ENCODE data around the gene TGFA.

Gene TGFA

DNA sequence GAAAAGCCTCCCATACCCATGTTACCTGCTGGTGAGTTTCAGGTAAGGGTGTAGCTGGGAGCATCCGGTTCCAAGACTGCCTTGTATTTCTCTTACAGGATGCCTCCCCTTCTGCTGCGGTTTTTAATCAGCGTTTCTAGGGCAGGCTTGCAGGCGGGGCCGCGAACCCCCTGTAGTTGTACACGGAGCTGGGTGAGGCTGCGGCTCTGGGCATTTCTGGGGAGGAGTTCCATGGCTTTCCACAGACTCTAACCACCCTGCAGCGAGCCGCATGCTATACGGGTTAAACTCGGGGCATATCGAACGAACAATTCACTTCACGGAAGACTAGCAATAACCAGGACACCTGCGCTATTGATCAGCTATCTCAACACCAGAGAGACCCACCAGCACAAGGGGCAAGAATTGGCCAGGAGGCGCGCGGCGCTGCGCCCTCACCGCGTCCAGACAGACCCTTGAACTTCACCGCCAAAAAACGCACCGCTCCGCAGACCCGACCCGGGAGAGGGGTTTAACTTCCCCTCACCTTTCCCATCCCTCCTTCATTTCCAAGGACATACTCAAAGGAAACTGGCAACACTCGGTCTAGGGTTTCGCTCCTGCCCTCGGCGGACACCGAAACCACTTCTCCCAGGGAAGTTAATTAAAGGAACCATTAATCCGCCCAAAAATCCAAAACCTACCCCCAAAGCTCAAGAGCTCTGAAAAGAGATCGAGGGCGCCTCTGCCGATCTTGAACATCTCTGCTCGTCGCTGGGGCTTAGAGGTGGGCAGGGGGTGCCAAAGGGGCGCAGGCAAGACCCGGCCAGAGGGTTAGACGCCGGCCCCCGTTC is 909 bp downstream of the TGFA start:
- no peak for DNase-seq (ENCODE audit: low spot score)

DNA sequence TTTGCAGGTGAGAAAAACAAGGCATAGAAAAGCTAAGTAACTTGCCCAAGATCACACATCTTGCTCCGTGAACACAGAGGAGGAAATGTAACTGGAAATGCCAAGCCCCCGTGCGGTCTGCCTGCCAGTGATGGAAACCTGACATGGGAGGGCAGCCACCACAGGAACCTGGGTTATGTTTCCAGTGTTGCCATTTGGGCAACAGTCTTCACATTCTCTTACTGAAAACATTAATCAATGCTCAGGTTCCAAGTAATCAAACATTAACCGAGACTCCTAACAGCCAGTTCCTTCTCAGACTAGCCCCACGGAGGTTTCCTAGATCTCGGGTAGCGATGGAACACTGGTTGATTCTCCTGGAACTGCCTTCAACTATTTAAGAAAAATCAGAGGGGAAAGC is 2.5 kb downstream of the TGFA start:
- DNase-seq (ENCODE audit: low spot score), result no peak

DNA sequence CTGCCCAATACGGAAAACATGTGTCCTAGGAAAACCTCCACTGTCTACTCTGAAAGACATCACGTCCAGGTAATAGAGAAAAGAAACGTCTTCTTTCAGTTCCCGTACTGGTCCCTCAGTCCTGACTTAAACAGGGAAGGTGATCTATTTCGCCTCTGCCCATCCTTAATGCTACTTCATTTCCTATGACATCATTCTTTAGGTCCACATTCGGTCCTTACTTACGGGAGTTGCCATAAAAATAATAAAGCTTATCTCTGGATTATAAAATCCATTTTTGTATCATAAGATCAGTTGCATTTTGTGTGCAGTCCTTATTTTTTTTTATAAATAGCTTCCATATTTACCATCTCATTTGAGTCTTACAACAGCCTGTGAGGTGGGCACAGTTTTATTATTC is 3.7 kb downstream of the TGFA start:
- no peak for DNase-seq (ENCODE audit: low spot score)

DNA sequence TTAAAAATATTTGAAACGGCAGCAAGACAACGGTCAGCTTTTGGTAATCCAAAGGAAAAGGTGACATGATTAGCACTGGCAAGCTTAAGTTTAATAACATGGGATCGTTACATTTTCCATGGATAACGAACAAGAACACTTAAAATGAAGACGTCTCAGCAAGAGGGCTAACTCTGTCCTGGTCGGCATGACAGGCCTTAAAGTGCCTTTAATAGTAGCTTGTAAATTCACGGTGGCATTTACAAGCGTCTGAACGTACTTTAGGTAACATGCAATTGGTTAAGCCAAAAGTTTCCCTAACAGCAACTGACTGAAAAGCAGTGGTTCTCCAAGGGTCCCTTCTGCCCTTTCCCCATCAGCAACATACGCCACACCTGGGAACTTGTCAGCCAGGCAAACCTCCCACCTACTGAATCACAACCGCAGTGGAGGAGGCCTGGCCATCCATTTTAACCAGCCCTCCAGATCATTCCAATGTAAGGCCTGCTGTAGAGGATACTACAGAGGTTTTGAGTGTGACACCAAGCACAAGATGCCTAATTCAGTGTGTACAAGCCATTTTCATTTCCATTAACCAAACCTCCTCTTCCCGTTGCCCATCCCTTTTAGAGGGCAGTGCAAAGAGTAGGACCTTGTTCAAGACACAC is 4.4 kb downstream of the TGFA start:
- DNase-seq (ENCODE audit: low spot score), result no peak

DNA sequence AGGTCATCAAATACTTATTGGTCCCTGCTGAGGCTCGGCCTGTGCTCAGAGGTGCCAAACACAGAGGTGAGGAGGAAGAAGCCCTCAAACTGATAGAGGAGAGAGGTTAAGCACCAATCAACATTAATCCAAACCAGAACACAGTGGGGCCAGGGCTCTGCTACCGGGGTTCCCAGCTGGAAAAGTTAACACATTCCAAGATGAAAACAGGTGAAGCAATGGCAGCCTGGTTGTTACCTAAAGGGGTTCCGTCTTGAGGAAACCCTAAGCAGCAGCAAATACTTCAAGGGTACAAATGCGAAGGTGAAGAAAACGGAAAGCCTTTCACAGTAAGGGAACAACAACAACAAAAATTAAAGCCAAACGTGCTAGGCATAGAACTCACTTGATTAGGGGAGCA is 5.4 kb downstream of the TGFA start:
- no peak for DNase-seq (ENCODE audit: low spot score)

DNA sequence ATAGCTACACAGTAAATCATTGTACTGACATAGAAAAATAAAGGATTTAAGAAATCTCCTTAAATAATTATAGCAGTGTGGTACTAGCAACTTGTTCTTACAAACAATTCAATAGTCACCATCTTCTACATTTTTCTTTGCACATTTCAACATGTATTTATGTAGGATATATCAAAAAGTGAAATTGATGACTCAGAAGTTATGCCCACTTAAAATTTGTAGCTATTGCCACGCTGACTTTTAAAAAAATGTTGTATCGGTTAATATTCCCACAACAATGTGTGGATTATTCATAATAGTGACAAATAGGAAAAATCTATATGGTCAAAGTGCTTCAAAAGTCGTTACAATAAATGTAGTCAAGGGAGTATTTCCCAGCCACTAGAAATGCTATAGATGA is 6.7 kb downstream of the TGFA start:
- no peak for DNase-seq (ENCODE audit: low spot score)

DNA sequence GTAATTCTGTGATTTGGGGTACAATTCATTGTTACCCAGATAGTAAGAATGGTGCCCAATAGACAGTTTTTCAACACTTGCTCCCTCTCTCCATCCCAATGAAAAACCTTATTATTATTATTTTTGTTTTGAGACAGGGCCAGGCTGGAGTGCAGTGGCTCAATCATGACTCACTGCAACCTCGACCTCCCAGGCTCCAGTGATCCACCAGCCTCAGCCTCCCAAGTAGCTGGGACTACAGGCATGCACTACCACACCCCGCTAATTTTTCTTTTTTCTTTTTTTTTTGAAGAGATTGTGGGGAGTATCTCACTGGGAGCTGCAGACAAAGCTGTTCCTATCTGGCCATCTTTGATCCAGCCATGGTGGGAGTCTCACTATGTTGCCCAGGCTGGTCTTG is 7.2 kb downstream of the TGFA start:
- no peak for DNase-seq (ENCODE audit: low spot score)

DNA sequence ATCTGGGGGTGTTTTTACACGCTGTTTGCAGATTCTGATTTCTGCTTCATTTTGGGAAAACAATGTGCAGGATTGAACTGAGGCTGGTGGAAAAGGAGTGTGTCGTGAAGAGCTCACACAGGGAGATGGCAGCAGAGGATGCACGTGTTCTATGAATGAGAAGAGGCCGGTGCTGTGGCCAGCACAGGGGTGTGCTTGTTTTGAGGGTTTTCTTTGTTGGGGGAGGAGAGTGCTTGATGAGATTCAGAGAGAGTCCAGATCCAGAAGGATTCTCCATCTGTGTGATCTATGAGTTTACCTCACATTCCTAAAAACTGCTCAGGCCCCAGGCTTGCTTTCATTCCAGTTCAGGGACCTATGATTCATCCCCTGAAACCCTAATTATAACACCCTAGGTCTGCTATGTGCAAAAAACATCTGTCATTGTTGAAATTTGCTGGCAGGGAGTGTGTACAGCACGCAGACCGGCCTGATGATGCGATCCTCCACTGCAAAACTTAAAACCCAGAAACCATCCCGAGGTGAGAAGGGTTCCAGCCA is 12.1 kb downstream of the TGFA start:
- DNase-seq (ENCODE audit: low spot score), result no peak

DNA sequence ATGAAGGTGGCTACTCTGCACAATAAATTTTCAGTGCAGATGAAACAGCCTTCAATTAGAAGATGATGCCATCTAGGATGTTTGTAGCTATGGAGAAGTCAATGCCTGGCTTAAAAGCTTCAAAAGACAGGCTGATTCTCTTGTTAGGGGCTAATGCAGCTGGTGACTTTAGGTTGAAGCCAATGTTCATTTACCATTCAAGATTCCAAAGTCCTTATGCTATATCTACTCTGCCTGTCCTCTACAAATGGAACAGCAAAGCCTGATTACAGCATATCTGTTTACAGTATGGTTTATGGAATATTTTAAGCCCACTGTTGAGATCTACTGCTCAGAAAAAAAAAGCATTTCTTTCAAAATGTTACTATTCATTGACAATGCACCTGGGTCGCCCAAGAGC is 15.8 kb downstream of the TGFA start:
- DNase-seq (ENCODE audit: low spot score), result no peak

DNA sequence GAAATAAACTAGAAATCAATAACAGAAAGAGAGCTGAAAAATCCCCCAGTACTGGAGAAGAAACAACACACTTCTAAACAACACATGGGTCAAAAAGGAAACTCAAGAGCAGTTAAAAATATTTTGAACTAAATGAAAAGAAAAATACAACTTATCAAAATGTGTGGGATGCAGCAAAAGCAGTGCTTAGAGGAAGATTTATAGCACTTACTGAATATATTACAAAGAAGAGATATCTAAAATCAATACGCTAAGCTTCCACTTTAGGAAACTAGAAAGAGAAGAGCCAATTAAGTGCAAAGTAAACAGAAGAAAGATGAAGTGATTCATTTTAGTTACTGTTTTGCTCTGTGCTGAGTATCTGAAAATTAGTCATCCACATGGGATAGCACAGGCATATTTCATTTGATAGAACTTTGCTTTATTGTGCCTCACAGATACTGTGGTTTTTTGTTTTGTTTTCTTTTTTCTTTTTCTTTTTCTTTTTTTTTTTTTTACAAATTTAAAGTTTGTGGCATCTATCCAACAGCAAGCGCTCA is 17.0 kb downstream of the TGFA start:
- no peak for DNase-seq (ENCODE audit: low spot score)

DNA sequence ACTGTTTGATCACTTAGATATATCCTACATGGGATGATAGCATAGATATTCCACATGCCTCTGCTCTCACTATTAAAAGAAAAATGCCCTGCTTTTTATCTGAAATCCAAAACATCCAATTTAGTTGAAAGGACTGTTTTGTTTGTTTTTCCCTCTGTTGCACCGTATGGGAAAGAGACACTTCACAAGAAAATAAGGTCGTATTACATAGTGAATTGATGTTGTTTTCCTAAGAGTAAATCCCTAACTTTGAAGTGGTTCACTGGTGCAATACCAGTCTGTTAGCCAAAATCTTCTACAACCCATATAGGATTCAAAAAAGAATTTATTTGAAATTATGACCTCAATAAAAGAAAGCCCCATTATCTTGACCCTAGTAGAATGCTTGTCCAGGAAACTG is 18.1 kb downstream of the TGFA start:
- no peak for DNase-seq (ENCODE audit: low spot score)

DNA sequence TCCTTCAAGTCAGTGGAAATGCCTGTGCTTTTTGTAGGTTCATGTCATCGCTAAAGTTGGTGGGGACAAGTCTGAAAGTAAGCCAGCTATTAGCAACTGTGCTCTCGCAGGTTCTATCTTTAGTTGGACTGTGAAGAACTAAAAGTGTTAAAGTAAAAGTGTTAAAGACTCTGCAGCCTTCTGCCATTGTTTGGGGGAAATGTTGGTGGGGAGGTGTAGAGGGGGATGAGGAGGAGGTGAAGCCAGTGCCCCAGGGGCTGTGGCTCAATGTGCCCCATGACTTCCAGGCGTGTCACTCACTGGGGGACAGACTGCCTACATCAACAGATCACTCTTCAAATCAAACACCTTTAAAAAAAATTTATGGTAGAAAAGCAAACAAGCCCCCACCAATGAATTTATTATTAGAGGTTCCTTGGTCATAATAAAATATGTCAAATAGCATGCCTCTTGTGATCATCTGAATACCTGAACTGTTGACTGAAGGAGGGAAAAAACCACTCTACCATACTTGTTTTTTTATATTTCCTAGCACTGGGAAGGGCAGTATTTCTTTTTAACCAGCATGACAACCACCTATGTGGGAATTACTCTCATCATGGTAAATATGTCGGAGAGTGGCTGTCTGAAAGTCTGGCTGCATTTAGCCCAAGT is 19.3 kb downstream of the TGFA start:
- no peak for DNase-seq (ENCODE audit: low spot score)

DNA sequence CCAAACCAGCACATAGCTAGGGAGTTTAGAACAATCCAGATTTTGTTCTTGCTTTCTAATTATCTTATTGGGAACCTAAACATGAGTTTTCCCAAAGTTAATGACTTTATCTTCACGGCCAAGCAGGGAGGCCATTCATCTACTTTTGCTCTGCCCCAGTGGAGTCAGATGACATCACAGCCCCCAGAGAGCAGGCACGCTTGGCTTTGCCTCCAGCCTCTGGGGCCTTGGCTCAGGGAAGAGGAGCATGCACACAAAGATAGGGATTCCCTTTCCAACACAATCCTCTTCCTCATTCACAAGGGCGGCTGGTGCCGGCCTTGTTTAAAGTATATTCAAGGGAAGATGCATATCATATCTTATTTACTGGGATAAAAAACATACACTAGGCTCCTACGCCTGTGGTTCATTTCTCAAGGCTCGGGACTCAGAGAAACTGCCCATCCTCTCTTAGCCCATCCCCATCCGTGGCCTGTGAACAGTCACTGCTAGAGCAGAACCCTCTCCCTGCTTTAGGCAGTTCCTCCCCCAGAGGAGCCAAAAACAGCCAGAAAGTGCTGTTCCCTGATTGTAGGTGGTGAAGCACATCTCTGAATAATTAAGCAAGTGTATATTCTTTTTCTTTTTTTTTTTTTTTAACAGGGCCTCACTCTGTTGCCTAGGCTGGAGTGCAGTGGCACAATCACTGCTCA is 21.2 kb downstream of the TGFA start:
- no peak for DNase-seq (ENCODE audit: low spot score)

DNA sequence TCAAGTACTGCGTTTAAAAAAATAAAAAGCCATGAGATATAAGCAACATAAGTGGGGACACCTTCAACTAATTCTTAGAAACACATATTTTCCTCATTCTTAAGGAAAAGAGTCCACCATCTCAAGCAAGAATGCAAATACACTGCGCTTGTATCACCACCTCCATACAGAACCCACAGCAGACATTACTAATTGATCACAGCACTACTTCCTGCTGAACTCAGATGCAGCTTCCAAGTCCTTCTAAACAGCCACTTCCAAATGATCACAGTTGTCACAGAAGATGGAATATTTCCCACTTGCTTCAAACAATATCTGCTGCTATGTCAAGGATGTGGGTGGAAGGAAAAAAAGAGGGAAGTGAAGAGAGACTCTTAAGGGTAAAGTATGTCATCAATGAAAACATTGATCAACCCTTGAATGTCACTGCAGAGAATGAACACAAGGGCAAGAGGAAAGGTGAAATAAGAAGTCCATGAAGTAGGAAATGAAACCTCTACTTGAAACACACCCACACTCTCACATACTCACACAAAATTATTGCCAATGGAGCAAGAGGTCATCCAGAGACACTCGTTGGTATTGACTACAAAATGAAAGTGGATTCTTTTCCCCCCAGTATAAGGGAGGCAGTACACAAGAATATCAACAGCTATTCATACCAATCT is 22.1 kb downstream of the TGFA start:
- DNase-seq (ENCODE audit: low spot score), result no peak

DNA sequence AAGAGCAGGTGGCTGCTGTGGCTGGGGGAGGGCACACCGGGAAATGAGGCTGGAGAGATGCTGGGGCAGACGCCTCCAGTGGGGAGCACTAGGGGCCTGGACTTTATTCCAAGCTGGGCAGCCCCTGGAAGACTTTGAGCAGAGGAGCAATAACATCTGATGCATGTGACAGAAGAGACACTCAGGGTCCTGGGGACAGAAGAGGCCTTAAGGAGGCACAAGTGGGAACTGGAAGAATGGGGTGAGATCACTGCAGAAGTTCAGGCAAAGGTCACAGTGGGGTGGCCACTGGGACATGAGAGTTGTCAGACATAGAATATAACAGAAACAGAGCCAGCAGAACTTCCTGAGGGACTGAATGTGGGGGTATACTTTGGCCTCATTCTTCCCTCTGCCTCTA is 24.0 kb downstream of the TGFA start:
- no peak for DNase-seq (ENCODE audit: low spot score)

DNA sequence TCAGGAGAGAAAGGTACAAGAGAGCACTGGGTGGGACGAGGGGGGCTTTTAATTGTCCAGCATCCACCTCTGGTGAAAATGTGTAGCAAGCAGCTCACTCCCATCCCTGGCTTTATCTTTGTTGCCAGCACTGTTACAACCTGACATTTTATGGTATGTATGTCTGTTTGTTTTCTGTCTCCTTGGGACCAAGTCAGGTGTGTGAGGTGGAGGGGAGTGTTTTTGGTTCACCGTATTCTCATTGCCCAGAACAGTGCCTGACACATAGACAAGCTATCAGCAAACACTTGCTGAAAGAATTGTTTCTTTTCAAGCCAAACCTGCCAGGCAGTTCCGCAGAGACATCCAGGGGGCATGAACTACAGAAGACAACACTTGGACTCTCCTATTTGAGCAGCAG is 24.7 kb downstream of the TGFA start:
- DNase-seq (ENCODE audit: low spot score), result no peak

DNA sequence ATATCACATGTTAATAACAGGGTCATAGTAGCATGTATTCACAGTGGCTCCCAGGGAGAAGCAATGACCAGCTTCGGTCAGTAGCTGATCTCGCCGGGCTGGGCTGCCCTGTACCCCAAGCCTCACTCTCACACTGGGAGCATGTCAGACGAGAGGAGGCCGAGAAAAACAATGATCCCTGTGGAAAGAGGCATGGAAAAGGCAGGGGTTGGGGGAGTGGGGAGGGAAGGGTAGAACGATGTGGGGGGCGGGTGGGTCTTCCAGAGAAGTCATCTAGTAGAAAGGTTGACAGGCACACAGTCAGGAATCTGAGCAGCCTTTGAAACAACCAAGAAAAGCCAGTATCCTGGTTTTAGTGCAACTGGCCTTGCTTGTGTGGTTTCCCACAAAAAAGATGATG is 25.4 kb downstream of the TGFA start:
- DNase-seq (ENCODE audit: low spot score), result no peak

DNA sequence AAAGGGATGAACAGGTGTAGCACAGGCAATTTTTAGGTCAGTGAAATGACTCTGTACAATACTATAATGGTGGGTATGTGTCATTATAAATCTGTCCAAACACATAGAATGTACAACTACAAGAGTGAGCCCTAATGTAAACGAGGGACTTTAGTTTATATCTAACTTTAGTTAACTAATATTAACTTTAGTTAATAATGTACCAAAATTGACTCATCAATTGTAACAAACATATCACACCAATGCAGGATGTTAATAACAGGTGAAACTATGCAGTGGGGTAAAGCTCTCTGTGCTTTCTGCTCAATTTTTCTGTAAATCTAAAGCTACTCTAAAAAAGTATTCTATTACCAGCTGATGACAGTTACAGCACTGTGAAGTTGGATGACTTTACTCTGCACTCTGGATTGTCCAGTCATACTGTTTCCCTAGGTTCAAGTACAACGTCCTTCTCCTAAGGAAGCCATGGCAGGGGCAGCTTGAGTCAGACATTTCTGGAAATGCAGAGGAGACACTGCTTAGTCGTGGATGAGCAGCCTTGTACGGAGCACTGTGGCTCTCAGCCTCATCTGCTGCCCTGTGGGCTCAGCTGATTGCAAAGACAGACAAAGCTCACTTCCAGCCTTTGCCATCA is 26.1 kb downstream of the TGFA start:
- no peak for DNase-seq (ENCODE audit: low spot score)

DNA sequence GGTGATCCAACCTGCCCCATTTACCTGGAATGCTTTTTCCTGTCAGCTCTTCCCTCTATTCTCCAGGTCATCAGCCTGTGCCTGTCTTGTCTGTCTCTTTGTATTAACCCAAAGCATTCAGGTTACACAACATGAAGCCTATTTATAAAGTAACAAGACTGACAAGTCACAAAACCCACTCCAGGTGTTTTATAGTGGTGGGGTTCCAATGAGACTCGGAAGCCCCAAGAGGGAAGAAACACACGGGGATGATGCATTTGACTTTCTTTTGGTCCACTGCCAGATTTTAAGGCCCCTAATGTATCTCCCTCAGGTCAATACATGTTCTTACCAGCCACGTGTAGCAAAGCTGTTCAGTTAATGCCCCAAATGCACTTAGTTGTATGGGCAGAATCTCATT is 27.5 kb downstream of the TGFA start:
- no peak for DNase-seq (ENCODE audit: low spot score)

DNA sequence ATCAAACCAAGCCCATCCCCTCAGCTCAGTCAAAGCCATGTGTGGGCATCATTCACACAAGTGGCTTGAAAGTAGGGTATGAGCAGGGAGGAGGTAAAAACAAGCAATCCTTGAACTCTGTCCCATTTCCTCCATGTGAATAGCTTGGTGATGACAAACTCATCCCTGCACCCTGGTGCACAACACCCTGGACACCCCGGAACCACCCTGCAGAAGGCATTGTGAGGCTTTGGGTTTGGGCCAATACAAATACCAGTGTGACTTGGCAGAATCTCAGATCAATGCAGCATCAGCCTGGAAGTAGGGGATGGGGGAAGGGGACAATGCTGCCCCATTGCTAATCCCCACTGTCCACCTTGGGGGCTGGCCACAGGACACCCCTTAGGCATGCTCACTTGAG is 28.6 kb downstream of the TGFA start:
- DNase-seq (ENCODE audit: low spot score), result no peak
